Measurements from ENCODE around the gene CANX. TPM values are rescaled to one million over a fixed set of nuclear protein-coding genes. Genes with fewer than 3 reads are reported as not detected.

Gene CANX
- total and polyA plus RNA-seq, 2 of the 13 experiments (the other 11 are each of a cell fraction or from before 2014, with no cell fraction given): 477 to 680 TPM

- 0 out of 2 replicates have a peak, but pooled peaks have one; percentile 62 for TF ChIP-seq ZNF275 (CRISPR knock-in tag; IDR thresholded peaks at IDR 0.05; ENCODE audit: borderline replicate concordance)
- peak; percentile 55; the same call in 1 of the 2 replicates for TF ChIP-seq FOXO1 (CRISPR knock-in tag; IDR thresholded peaks at IDR 0.05)
- no peak for TF ChIP-seq JUN (CRISPR knock-in tag; IDR thresholded peaks at IDR 0.05)
- no peak for TF ChIP-seq ZNF720 (CRISPR knock-in tag; IDR thresholded peaks at IDR 0.05)
- TF ChIP-seq NFKBIZ (CRISPR knock-in tag; IDR thresholded peaks at IDR 0.05): no peak
- 0 out of 2 replicates have a peak, but pooled peaks have one; percentile 44 for TF ChIP-seq CENPBD1 (CRISPR knock-in tag; IDR thresholded peaks at IDR 0.05; ENCODE audit: borderline replicate concordance, low read depth)
- TF ChIP-seq HNRNPLL (IDR thresholded peaks at IDR 0.05; ENCODE audit: low read depth, low read length, poor library complexity, severe bottlenecking): no peak
- TF ChIP-seq ZNF709 (CRISPR knock-in tag; IDR thresholded peaks at IDR 0.05): no peak
- TF ChIP-seq ZNF12 (CRISPR knock-in tag; IDR thresholded peaks at IDR 0.05): no peak; the same call in 1 of the 2 replicates
- no peak for TF ChIP-seq THAP9 (CRISPR knock-in tag; IDR thresholded peaks at IDR 0.05; ENCODE audit: borderline replicate concordance)
- no peak for TF ChIP-seq ZNF670 (CRISPR knock-in tag; IDR thresholded peaks at IDR 0.05; ENCODE audit: borderline replicate concordance)
- peak; percentile 8 for TF ChIP-seq TBL1XR1 (IDR thresholded peaks at IDR 0.05; ENCODE audit: borderline replicate concordance, low read length, partially characterized antibody)
- no peak for TF ChIP-seq ZNF496 (CRISPR knock-in tag; IDR thresholded peaks at IDR 0.05; ENCODE audit: insufficient replicate concordance)
- no peak for TF ChIP-seq ZNF576 (CRISPR knock-in tag; IDR thresholded peaks at IDR 0.05)
- no peak for TF ChIP-seq KDM2A (CRISPR knock-in tag; IDR thresholded peaks at IDR 0.05; ENCODE audit: borderline replicate concordance, low read depth)
- TF ChIP-seq TOE1 (CRISPR knock-in tag; IDR thresholded peaks at IDR 0.05): no peak
- peak; percentile 21; the same call in 1 of the 2 replicates for TF ChIP-seq NR2C2 (CRISPR knock-in tag; IDR thresholded peaks at IDR 0.05; ENCODE audit: borderline replicate concordance)
- no peak for TF ChIP-seq TCF12 (IDR thresholded peaks at IDR 0.05)
- 0 out of 2 replicates have a peak, but pooled peaks have one; percentile 56 for TF ChIP-seq TCF12 (CRISPR knock-in tag; IDR thresholded peaks at IDR 0.05)
- TF ChIP-seq, protein P1, sequence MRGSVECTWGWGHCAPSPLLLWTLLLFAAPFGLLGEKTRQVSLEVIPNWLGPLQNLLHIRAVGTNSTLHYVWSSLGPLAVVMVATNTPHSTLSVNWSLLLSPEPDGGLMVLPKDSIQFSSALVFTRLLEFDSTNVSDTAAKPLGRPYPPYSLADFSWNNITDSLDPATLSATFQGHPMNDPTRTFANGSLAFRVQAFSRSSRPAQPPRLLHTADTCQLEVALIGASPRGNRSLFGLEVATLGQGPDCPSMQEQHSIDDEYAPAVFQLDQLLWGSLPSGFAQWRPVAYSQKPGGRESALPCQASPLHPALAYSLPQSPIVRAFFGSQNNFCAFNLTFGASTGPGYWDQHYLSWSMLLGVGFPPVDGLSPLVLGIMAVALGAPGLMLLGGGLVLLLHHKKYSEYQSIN (CRISPR knock-in tag; IDR thresholded peaks at IDR 0.05; ENCODE audit: borderline replicate concordance): no peak
- no peak for TF ChIP-seq ZNF713 (CRISPR knock-in tag; IDR thresholded peaks at IDR 0.05)
- TF ChIP-seq ATF4 (CRISPR knock-in tag; IDR thresholded peaks at IDR 0.05): no peak
Measured at GRCh38 chr5:179680014-179680779, 18.6 kb upstream of the CANX start (continued).

Data from HepG2 (cell line).